Measurements from ENCODE around the gene PLEK. TPM values are rescaled to one million over a fixed set of nuclear protein-coding genes. Genes with fewer than 3 reads are reported as not detected.
"Not testable (repeated sequence)": the region's sequence is repeated elsewhere in the genome, so short reads cannot be mapped to it uniquely, and the experiment has no call there.

PLEK gene
- total and polyA plus RNA-seq, 4 donors: 3.3 to 32.9 (median 13.4) TPM

- H3K4me3 ChIP-seq (ENCODE audit: low read length in 2 of 2): no peak overlapping the region
- no peak for ATAC-seq (ENCODE audit: low FRiP score)
- 69 to 75% methylated on average over 2 of the region's 2 CpGs for WGBS, 2 donors
- H3K27ac ChIP-seq (ENCODE audit: low read depth in 1 of 2, low read length in 2 of 2): no peak overlapping the region
- no peaks in the 10 kb centered on the region for H3K27me3 ChIP-seq (ENCODE audit: control insufficient read depth in 1 of 2, insufficient read depth in 2 of 2, low read length in 1 of 2)
- H3K36me3 ChIP-seq (ENCODE audit: control insufficient read depth in 1 of 2, insufficient read depth in 2 of 2, low read length in 1 of 2): no peaks in the 10 kb centered on the region
- peaks cover 0 to 1% of the 10 kb centered on the region in 2 donors for H3K4me1 ChIP-seq (ENCODE audit: control insufficient read depth in 1 of 2, insufficient read depth in 2 of 2, low read length in 2 of 2)
- H3K9me3 ChIP-seq (ENCODE audit: control insufficient read depth, low read length): no peaks in the 10 kb centered on the region
- intact Hi-C loops (cut with DNase I): no loop called here
- DNase-seq: no peak
Measured at GRCh38 chr2:68391869-68392268, 26.8 kb downstream of the PLEK start.

- Histone ChIP-seq H3K36me3 (ENCODE audit: control insufficient read depth in 1 of 2, insufficient read depth in 2 of 2, low read length in 1 of 2) (no peaks in the 10 kb centered on the region), H3K4me3 (ENCODE audit: low read length in 2 of 2) (no peak overlapping the region), H3K27me3 (ENCODE audit: control insufficient read depth in 1 of 2, insufficient read depth in 2 of 2, low read length in 1 of 2) (no peaks in the 10 kb centered on the region), H3K4me1 (ENCODE audit: control insufficient read depth in 1 of 2, insufficient read depth in 2 of 2, low read length in 2 of 2) (no peaks in the 10 kb centered on the region), H3K9me3 (ENCODE audit: control insufficient read depth, low read length) (no peaks in the 10 kb centered on the region), H3K27ac (ENCODE audit: low read depth in 1 of 2, low read length in 2 of 2) (no peak overlapping the region)
- intact Hi-C loops (cut with DNase I): no loop called here
- DNase-seq: no peak
- 89 to 93% methylated on average over 4 of the region's 4 CpGs for WGBS, 2 donors
- no peak for ATAC-seq (ENCODE audit: low FRiP score)
Measured at GRCh38 chr2:68396093-68396492, 31.0 kb downstream of the PLEK start.

DNA sequence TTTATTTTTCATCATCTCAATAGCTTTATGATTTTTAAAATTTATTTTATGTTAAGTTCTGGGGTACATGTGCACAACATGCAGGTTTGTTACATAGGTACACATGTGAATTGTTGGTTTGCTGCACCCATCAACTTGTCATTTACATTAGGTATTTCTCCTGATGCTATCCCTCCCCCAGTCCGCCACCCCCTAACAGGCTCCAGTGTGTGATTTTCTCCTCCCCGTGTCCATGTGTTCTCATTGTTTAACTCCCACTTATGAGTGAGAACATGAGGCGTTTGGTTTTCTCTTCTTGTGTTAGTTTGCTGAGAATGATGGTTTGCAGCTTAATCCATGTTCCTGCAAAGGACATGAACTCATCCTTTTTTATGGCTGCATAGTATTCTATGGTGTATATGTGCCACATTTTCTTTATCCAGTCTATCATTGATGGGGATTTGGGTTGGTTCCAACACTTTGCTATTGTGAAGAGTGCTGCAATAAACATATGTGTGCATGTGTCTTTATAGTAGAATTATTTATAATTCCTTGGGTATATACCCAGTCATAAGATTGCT, 32.7 kb downstream of the PLEK start:
- intact Hi-C loops (cut with DNase I); H3K36me3 ChIP-seq (ENCODE audit: control insufficient read depth in 1 of 2, insufficient read depth in 2 of 2, low read length in 1 of 2); H3K9me3 ChIP-seq (ENCODE audit: control insufficient read depth, low read length); H3K27ac ChIP-seq (ENCODE audit: low read depth in 1 of 2, low read length in 2 of 2); ATAC-seq (ENCODE audit: low FRiP score); H3K27me3 ChIP-seq (ENCODE audit: control insufficient read depth in 1 of 2, insufficient read depth in 2 of 2, low read length in 1 of 2); DNase-seq; H3K4me1 ChIP-seq (ENCODE audit: control insufficient read depth in 1 of 2, insufficient read depth in 2 of 2, low read length in 2 of 2); H3K4me3 ChIP-seq (ENCODE audit: low read length in 2 of 2): not testable (repeated sequence)
- WGBS, 2 donors: 98 to 99% methylated on average over 3 of the region's 3 CpGs

DNA sequence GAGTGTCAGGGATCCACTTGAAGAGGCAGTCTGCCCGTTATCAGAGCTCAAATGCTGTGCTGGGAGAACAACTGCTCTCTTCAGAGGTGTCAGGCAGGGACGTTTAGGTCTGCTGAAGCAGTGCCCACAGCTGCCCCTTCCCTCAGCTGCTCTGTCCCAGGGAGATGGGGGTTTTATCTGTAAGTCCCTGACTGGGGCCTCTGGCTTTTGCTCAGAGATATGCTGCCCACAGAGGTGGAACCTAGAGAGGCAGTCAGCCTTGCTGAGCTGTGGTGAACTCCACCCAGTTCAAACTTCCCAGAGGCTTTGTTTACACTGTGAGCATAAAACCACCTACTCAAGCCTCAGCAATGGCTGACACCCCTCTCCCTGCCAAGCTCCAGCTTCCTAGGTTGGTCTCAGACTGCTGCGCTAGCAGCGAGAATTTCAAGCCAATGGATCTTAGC, 38.1 kb downstream of the PLEK start:
- intact Hi-C loops (cut with DNase I): no loop called here
- H3K4me1 ChIP-seq (ENCODE audit: control insufficient read depth in 1 of 2, insufficient read depth in 2 of 2, low read length in 2 of 2): no peaks in the 10 kb centered on the region
- 50 to 69% methylated on average over 4 of the region's 4 CpGs for WGBS, 2 donors
- peaks cover 1% of the 10 kb centered on the region for H3K9me3 ChIP-seq (ENCODE audit: control insufficient read depth, low read length)
- no peak overlapping the region for H3K27ac ChIP-seq (ENCODE audit: low read depth in 1 of 2, low read length in 2 of 2)
- no peak for DNase-seq
- no peaks in the 10 kb centered on the region for H3K36me3 ChIP-seq (ENCODE audit: control insufficient read depth in 1 of 2, insufficient read depth in 2 of 2, low read length in 1 of 2)
- no peaks in the 10 kb centered on the region for H3K27me3 ChIP-seq (ENCODE audit: control insufficient read depth in 1 of 2, insufficient read depth in 2 of 2, low read length in 1 of 2)
- ATAC-seq (ENCODE audit: low FRiP score): no peak
- no peak overlapping the region for H3K4me3 ChIP-seq (ENCODE audit: low read length in 2 of 2)

- Histone ChIP-seq H3K27me3 (ENCODE audit: control insufficient read depth in 1 of 2, insufficient read depth in 2 of 2, low read length in 1 of 2) (no peaks in the 10 kb centered on the region), H3K36me3 (ENCODE audit: control insufficient read depth in 1 of 2, insufficient read depth in 2 of 2, low read length in 1 of 2) (no peaks in the 10 kb centered on the region), H3K4me1 (ENCODE audit: control insufficient read depth in 1 of 2, insufficient read depth in 2 of 2, low read length in 2 of 2) (no peaks in the 10 kb centered on the region), H3K27ac (ENCODE audit: low read depth in 1 of 2, low read length in 2 of 2) (no peak overlapping the region), H3K9me3 (ENCODE audit: control insufficient read depth, low read length) (peaks cover 1% of the 10 kb centered on the region), H3K4me3 (ENCODE audit: low read length in 2 of 2) (no peak overlapping the region)
- DNase-seq (no peak), ATAC-seq (ENCODE audit: low FRiP score) (no peak)
- WGBS, 2 donors: 52 to 75% methylated on average over 2 of the region's 2 CpGs
- intact Hi-C loops (cut with DNase I): no loop called here
Measured at GRCh38 chr2:68404164-68404563, 39.1 kb downstream of the PLEK start.

GRCh38 chr2:68404893-68405799, 40.1 kb downstream of the PLEK start:
- H3K4me3 ChIP-seq (ENCODE audit: low read length in 2 of 2): no peak overlapping the region

GRCh38 chr2:68411397-68412126, 46.5 kb downstream of the PLEK start:
- no peak overlapping the region for H3K27ac ChIP-seq (ENCODE audit: low read depth in 1 of 2, low read length in 2 of 2)
- intact Hi-C loops (cut with DNase I): no loop called here
- no peaks in the 10 kb centered on the region for H3K9me3 ChIP-seq (ENCODE audit: control insufficient read depth, low read length)
- ATAC-seq (ENCODE audit: low FRiP score): no peak
- H3K4me3 ChIP-seq (ENCODE audit: low read length in 2 of 2): no peak overlapping the region
- DNase-seq: no peak
- 63 to 64% methylated on average over 4 of the region's 4 CpGs for WGBS, 2 donors
- H3K4me1 ChIP-seq (ENCODE audit: control insufficient read depth in 1 of 2, insufficient read depth in 2 of 2, low read length in 2 of 2): no peaks in the 10 kb centered on the region
- H3K36me3 ChIP-seq (ENCODE audit: control insufficient read depth in 1 of 2, insufficient read depth in 2 of 2, low read length in 1 of 2): no peaks in the 10 kb centered on the region
- H3K27me3 ChIP-seq (ENCODE audit: control insufficient read depth in 1 of 2, insufficient read depth in 2 of 2, low read length in 1 of 2): no peaks in the 10 kb centered on the region

More at GRCh38 chr2:68404893-68405799, 40.1 kb downstream of the PLEK start:
- H3K9me3 ChIP-seq (ENCODE audit: control insufficient read depth, low read length): peaks cover 1% of the 10 kb centered on the region
- H3K4me1 ChIP-seq (ENCODE audit: control insufficient read depth in 1 of 2, insufficient read depth in 2 of 2, low read length in 2 of 2): no peaks in the 10 kb centered on the region
- ATAC-seq (ENCODE audit: low FRiP score): no peak
- no peaks in the 10 kb centered on the region for H3K27me3 ChIP-seq (ENCODE audit: control insufficient read depth in 1 of 2, insufficient read depth in 2 of 2, low read length in 1 of 2)
- 71 to 80% methylated on average over 19 of the region's 19 CpGs for WGBS, 2 donors
- intact Hi-C loops (cut with DNase I): no loop called here
- H3K27ac ChIP-seq (ENCODE audit: low read depth in 1 of 2, low read length in 2 of 2): no peak overlapping the region
- no peaks in the 10 kb centered on the region for H3K36me3 ChIP-seq (ENCODE audit: control insufficient read depth in 1 of 2, insufficient read depth in 2 of 2, low read length in 1 of 2)
- DNase-seq: no peak

DNA sequence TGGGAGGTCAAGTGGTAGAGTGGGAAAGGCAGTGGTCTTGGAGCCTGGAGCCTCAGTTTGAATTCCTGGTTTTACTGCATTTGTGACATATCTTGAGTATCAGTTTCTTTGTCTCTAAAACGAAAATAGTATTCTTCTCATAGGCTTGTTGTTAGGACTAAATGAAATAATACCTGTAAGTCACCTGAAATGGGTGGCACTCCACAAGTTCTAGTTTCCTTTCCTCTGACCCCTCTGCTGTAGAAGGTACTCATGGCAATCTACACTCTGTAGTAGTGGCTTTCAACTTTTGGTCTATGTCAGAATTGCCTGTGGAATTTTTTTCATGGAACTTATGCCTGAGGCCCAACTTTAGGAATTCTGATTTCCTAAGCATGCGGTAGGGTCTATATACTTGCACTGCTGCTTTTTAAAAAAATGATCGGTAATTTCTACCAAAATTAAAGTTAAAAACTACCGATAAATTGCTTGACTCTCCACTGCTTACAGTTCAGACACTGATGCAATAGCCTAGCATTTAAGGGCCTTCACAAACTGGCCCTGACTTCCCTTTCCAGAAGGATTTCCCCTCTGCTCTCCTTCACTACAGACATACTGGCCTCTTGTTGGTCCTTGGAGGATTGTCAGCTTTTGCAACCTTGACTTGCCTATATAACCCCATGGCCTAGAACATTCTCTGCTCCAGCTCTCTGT, 47.2 kb downstream of the PLEK start:
- H3K27ac ChIP-seq (ENCODE audit: low read depth in 1 of 2, low read length in 2 of 2): no peak overlapping the region
- no peaks in the 10 kb centered on the region for H3K4me1 ChIP-seq (ENCODE audit: control insufficient read depth in 1 of 2, insufficient read depth in 2 of 2, low read length in 2 of 2)
- 73 to 80% methylated on average over 4 of the region's 4 CpGs for WGBS, 2 donors
- DNase-seq (no peak), ATAC-seq (ENCODE audit: low FRiP score) (no peak)
- H3K9me3 ChIP-seq (ENCODE audit: control insufficient read depth, low read length): no peaks in the 10 kb centered on the region
- H3K4me3 ChIP-seq (ENCODE audit: low read length in 2 of 2): no peak overlapping the region
- intact Hi-C loops (cut with DNase I): no loop called here
- no peaks in the 10 kb centered on the region for H3K27me3 ChIP-seq (ENCODE audit: control insufficient read depth in 1 of 2, insufficient read depth in 2 of 2, low read length in 1 of 2)
- no peaks in the 10 kb centered on the region for H3K36me3 ChIP-seq (ENCODE audit: control insufficient read depth in 1 of 2, insufficient read depth in 2 of 2, low read length in 1 of 2)
